WERI-Rb-1 (cell line): ENCODE data around the gene ADGRA1.

Source experiments
- DNase-seq: peaks from one replicate; pipeline ENCODE4 v3.0.0-alpha.2; 2020
- H3K27ac ChIP-seq: fragments of 250-450 bp; sonication (Bioruptor Pico); 2 replicates; pipeline ENCODE4 v1.5.1; 2020; ENCODE audit warnings: mild to moderate bottlenecking, moderate library complexity
- H3K27me3 ChIP-seq: fragments of 250-450 bp; sonication (Bioruptor Pico); 2 replicates; pipeline ENCODE4 v1.5.1; 2021; ENCODE audit warnings: mild to moderate bottlenecking, low read depth, moderate library complexity; ENCODE audit not compliant: insufficient read depth, severe bottlenecking
- H3K36me3 ChIP-seq: fragments of 250-450 bp; sonication (Bioruptor Pico); 2 replicates; pipeline ENCODE4 v1.5.1; 2020; ENCODE audit warnings: mild to moderate bottlenecking, moderate library complexity
- H3K4me3 ChIP-seq: 2 replicates; pipeline ENCODE4 v1.5.1; 2011; ENCODE audit warnings: low read depth, mild to moderate bottlenecking, control low read depth, low read length
- H3K9me3 ChIP-seq: fragments of 250-450 bp; sonication (Bioruptor Pico); 2 replicates; pipeline ENCODE4 v1.5.1; 2021; ENCODE audit warnings: mild to moderate bottlenecking, moderate library complexity; ENCODE audit not compliant: severe bottlenecking
- CTCF ChIP-seq: IDR thresholded peaks from 2 replicates; pipeline ENCODE4 v1.5.1; 2011; ENCODE audit warnings: low read depth, mild to moderate bottlenecking, control low read depth, inconsistent platforms, low read length

Gene ADGRA1

GRCh38 chr10:133087679-133088178, at the start of gene ADGRA1:
Gene ADGRA1 (plus strand): TSS chr10:133087924. CDS start chr10:133088910, 986 bp downstream.
- Histone ChIP-seq H3K4me3 (peak within 1 kb of the TSS; percentile 43), H3K9me3 (no peaks in the 10 kb centered on the region), H3K27me3 (peaks cover 9% of the 10 kb centered on the region), H3K27ac (no peak within 1 kb of the TSS), H3K36me3 (no peaks in the 10 kb centered on the region)
- TF ChIP-seq CTCF = no peak
- DNase-seq = peak; percentile 62

GRCh38 chr10:133038036-133038823, 49.5 kb upstream of the ADGRA1 start:
- no peak overlapping the region for H3K4me3 ChIP-seq
- H3K27me3 ChIP-seq = no peaks in the 10 kb centered on the region
- TF ChIP-seq CTCF = no peak

GRCh38 chr10:133039107-133039802, 48.5 kb upstream of the ADGRA1 start:
- Histone ChIP-seq H3K4me3 (no peak overlapping the region; the same call in 1 of the 2 replicates), H3K27ac (no peak overlapping the region), H3K9me3 (no peaks in the 10 kb centered on the region), H3K36me3 (no peaks in the 10 kb centered on the region), H3K27me3 (no peaks in the 10 kb centered on the region)
- peak; percentile 39; the same call in 1 of the 2 replicates for TF ChIP-seq CTCF
- peak; percentile 66 for DNase-seq

More at GRCh38 chr10:133038036-133038823, 49.5 kb upstream of the ADGRA1 start:
- DNase-seq = no peak
- no peaks in the 10 kb centered on the region for H3K36me3 ChIP-seq
- no peak overlapping the region for H3K27ac ChIP-seq
- no peaks in the 10 kb centered on the region for H3K9me3 ChIP-seq

GRCh38 chr10:133039803-133040165, 47.9 kb upstream of the ADGRA1 start:
- H3K4me3 ChIP-seq = no peak overlapping the region
- H3K27ac ChIP-seq = no peak overlapping the region
- TF ChIP-seq CTCF = no peak
- H3K27me3 ChIP-seq = no peaks in the 10 kb centered on the region
- DNase-seq = no peak
- no peaks in the 10 kb centered on the region for H3K9me3 ChIP-seq
- H3K36me3 ChIP-seq = no peaks in the 10 kb centered on the region

GRCh38 chr10:133040198-133040597, 47.5 kb upstream of the ADGRA1 start:
- Histone ChIP-seq H3K27me3 (no peaks in the 10 kb centered on the region), H3K27ac (no peak overlapping the region), H3K4me3 (no peak overlapping the region), H3K36me3 (no peaks in the 10 kb centered on the region), H3K9me3 (no peaks in the 10 kb centered on the region)
- peak; percentile 39 for DNase-seq
- no peak for TF ChIP-seq CTCF
